Stomach (tissue), 4 donors: Measurements from ENCODE around the gene WNK2.
"Not testable (repeated sequence)": the region's sequence is repeated elsewhere in the genome, so short reads cannot be mapped to it uniquely, and the experiment has no call there.

Experiments
- CTCF ChIP-seq, 7 experiments: fragments of 450-650 bp in 4 of 7; fragments of 200-600 bp in 3 of 7; sonication (generic) in 3 of 7; IDR thresholded peaks; one replicate each; pipeline ENCODE4 v1.5.1; 2016 to 2019; ENCODE audit warnings: antibody characterized with exemption in 7 of 7, control low read depth in 2 of 7, mild to moderate bottlenecking in 1 of 7
- EP300 ChIP-seq: sonication (generic); formaldehyde crosslinking; IDR thresholded peaks from one replicate; pipeline ENCODE4 v1.6.1; 2017; ENCODE audit warnings: antibody characterized with exemption
- POLR2AphosphoS5 ChIP-seq, 3 donors: sonication (generic); formaldehyde crosslinking; IDR thresholded peaks; one replicate each; pipeline ENCODE4 v1.6.1; 2016; ENCODE audit warnings: antibody characterized with exemption in 3 of 3

GRCh38 chr9:93359907-93360306 lies 176.0 kb downstream of the WNK2 start:
- TF ChIP-seq CTCF (IDR thresholded peaks at IDR 0.05); POLR2AphosphoS5 (IDR thresholded peaks at IDR 0.05); EP300: not testable (repeated sequence)
